CD4-positive, CD25-positive, alpha-beta regulatory T cell (primary cell): ENCODE data around the gene ELMO1. TPM values are rescaled to one million over a fixed set of nuclear protein-coding genes. Genes with fewer than 3 reads are reported as not detected.
"Not testable (repeated sequence)": the region's sequence is repeated elsewhere in the genome, so short reads cannot be mapped to it uniquely, and the experiment has no call there.

Experiments
- ATAC-seq, 2 donors: fragments of 150-1000 bp; cut with Tn5 transposase; one replicate each; pipeline ENCODE4 v1.10.0; 2021; ENCODE audit warnings: low read depth in 2 of 2, moderate number of reproducible peaks in 2 of 2, moderate library complexity in 1 of 2
- DNase-seq, 3 donors: peaks; one replicate each; pipeline versions ENCODE4 v3.0.0 to v3.0.0-alpha.2; 2012 to 2022; ENCODE audit warnings: mixed read lengths in 1 of 3
- H3K27ac ChIP-seq: one replicate; pipeline ENCODE4 v1.7.0; 2013; ENCODE audit warnings: mild to moderate bottlenecking, low read length; ENCODE audit not compliant: insufficient read depth, poor library complexity, severe bottlenecking
- H3K27me3 ChIP-seq: one replicate; pipeline ENCODE4 v1.7.0; 2013; ENCODE audit warnings: low read length; ENCODE audit not compliant: control insufficient read depth, insufficient read depth
- H3K36me3 ChIP-seq: one replicate; pipeline ENCODE4 v1.7.0; 2013; ENCODE audit warnings: mild to moderate bottlenecking, low read length, moderate library complexity; ENCODE audit not compliant: control insufficient read depth, insufficient read depth
- H3K4me1 ChIP-seq: 2 replicates; pipeline ENCODE4 v1.7.0; 2013; ENCODE audit warnings: mild to moderate bottlenecking, low read length; ENCODE audit not compliant: insufficient read depth, control insufficient read depth, poor library complexity, severe bottlenecking
- H3K4me3 ChIP-seq: one replicate; pipeline ENCODE4 v1.7.0; 2013; ENCODE audit warnings: low read depth, mild to moderate bottlenecking, low read length, moderate library complexity
- H3K9me3 ChIP-seq, 2 experiments: 1 replicate in 1 of 2; 2 replicates in 1 of 2; pipeline ENCODE4 v1.7.0; 2013; ENCODE audit warnings: low read length in 2 of 2, mild to moderate bottlenecking in 1 of 2, moderate library complexity in 1 of 2; ENCODE audit not compliant: control insufficient read depth in 2 of 2
- H3K27ac Mint-ChIP-seq, 3 donors: one replicate each; pipeline ENCODE4 v1.8.0; 2020 to 2022; ENCODE audit warnings: mild to moderate bottlenecking in 3 of 3, mixed read lengths in 3 of 3, moderate library complexity in 2 of 3
- H3K27me3 Mint-ChIP-seq: one replicate; pipeline ENCODE4 v1.8.0; 2022; ENCODE audit warnings: mild to moderate bottlenecking, mixed read lengths
- H3K36me3 Mint-ChIP-seq: one replicate; pipeline ENCODE4 v1.8.0; 2020; ENCODE audit warnings: mixed read lengths
- H3K4me1 Mint-ChIP-seq, 4 donors: one replicate each; pipeline ENCODE4 v1.8.0; 2020 to 2022; ENCODE audit warnings: mixed read lengths in 4 of 4, mild to moderate bottlenecking in 1 of 4
- H3K4me3 Mint-ChIP-seq, 4 donors: one replicate each; pipeline ENCODE4 v1.8.0; 2020 to 2022; ENCODE audit warnings: mild to moderate bottlenecking in 4 of 4, mixed read lengths in 4 of 4, moderate library complexity in 3 of 4
- H3K9me3 Mint-ChIP-seq, 7 donors: one replicate each; pipeline ENCODE4 v1.8.0; 2020 to 2022; ENCODE audit warnings: mixed read lengths in 7 of 7, mild to moderate bottlenecking in 3 of 7, moderate library complexity in 2 of 7
- polyA plus RNA-seq, 4 donors: library from polyadenylated mRNA; unstranded; fragments of 300-500 nt; fragmentation: Illumina TruSeq; gene quantifications; one replicate each; pipeline ENCODE4 v1.2.3, GENCODE V29; 2021
- total RNA-seq: library from RNA; stranded (reverse); gene quantifications from one replicate; pipeline ENCODE4 v1.2.3, GENCODE V29; 2022

Gene ELMO1
- total and polyA plus RNA-seq, 5 donors from 2014 or later: 39.5 to 162 (median 53.5) TPM

DNA sequence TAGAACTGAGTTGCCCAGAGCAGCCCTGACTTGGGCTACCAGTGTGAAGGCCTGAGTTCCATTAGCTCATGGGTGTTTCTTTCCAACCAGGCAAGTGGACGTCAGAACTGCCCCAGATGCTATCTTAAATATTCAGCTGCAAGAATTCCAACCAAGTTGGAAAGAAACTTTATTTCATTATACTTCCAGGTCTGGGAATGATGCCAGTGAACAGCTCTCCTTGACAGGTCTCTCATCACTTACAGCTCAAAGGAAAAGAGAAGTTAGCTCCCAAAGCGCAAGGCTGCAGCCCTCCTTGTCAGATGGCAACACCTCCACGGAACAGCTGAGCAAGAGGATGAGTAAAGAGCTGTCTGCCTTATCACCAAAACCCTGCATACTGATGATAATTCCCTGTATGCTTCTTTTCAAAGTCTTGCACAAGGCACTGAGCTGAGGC is 468.8 kb downstream of the ELMO1 start:
- peaks cover 28% of the 10 kb centered on the region for H3K36me3 Mint-ChIP-seq
- no peak for DNase-seq

DNA sequence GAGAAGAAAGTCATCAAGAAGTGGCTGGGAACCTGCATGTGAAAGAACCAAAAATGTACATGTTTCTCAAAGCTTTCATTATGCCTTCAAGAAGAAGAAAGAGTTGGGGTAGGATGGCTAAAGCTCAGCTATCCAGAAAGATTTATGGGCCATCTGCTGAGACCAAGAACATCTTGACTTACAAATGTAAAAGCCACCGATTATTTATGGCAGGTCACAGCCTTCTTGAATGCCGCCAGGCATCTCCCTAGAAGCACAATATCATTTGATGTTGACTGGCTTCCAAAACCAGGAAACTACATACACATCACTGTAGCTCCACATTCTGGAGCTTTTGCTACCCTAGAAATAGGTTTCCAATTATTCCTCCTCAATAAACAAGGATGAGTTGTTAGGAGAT is 470.2 kb downstream of the ELMO1 start:
- no peaks in the 10 kb centered on the region for H3K4me1 ChIP-seq
- no peak overlapping the region for H3K4me3 ChIP-seq
- no peaks in the 10 kb centered on the region for H3K9me3 ChIP-seq
- H3K27ac Mint-ChIP-seq: peak overlapping the region in 1 of 3 donors; percentile 31
- ATAC-seq (no peak), DNase-seq (no peak)
- H3K9me3 Mint-ChIP-seq: no peaks in the 10 kb centered on the region
- H3K4me1 Mint-ChIP-seq: peaks cover 5 to 24% (median 12%) of the 10 kb centered on the region in 4 donors
- no peak overlapping the region for H3K27ac ChIP-seq
- H3K4me3 Mint-ChIP-seq: no peak overlapping the region
- H3K36me3 Mint-ChIP-seq: peaks cover 28% of the 10 kb centered on the region
- no peaks in the 10 kb centered on the region for H3K27me3 Mint-ChIP-seq
- H3K27me3 ChIP-seq: no peaks in the 10 kb centered on the region
- H3K36me3 ChIP-seq: no peaks in the 10 kb centered on the region

More for the DNA sequence above, 468.8 kb downstream of the ELMO1 start:
- Histone ChIP-seq H3K27ac (no peak overlapping the region), H3K36me3 (no peaks in the 10 kb centered on the region), H3K27me3 (no peaks in the 10 kb centered on the region), H3K9me3 (no peaks in the 10 kb centered on the region), H3K4me1 (no peaks in the 10 kb centered on the region), H3K4me3 (no peak overlapping the region)
- no peak for ATAC-seq
- no peaks in the 10 kb centered on the region for H3K27me3 Mint-ChIP-seq
- H3K4me3 Mint-ChIP-seq: no peak overlapping the region
- peaks cover 11 to 33% (median 19%) of the 10 kb centered on the region in 4 donors for H3K4me1 Mint-ChIP-seq
- no peaks in the 10 kb centered on the region for H3K9me3 Mint-ChIP-seq
- H3K27ac Mint-ChIP-seq: no peak overlapping the region

DNA sequence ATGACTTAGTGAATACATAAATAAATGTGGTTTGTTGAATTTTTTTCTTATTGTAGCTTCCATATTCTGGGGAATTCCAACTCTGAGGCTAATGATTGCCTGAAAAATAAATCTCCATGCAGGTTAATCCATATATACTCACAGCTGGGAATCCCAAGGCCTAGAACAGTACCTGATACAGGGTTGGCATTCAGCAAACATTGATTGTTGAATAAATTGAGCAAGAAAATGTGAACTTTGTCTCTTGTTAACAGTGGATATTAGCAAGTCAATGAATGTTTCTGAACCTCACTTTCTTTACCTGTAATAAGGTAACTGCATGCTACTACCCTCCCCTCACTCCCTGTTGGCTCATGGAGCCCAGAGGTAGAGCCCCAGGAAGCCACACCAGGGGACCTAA is 470.8 kb downstream of the ELMO1 start:
- H3K4me3 Mint-ChIP-seq: no peak overlapping the region
- no peak overlapping the region for H3K27ac Mint-ChIP-seq
- H3K9me3 ChIP-seq: no peaks in the 10 kb centered on the region
- H3K4me1 Mint-ChIP-seq: peaks cover 5 to 24% (median 12%) of the 10 kb centered on the region in 4 donors
- ATAC-seq: no peak
- H3K27ac ChIP-seq: no peak overlapping the region
- H3K4me3 ChIP-seq: no peak overlapping the region
- no peaks in the 10 kb centered on the region for H3K27me3 Mint-ChIP-seq
- no peaks in the 10 kb centered on the region for H3K36me3 ChIP-seq
- H3K4me1 ChIP-seq: no peaks in the 10 kb centered on the region
- no peaks in the 10 kb centered on the region for H3K27me3 ChIP-seq
- peaks cover 28% of the 10 kb centered on the region for H3K36me3 Mint-ChIP-seq
- no peaks in the 10 kb centered on the region for H3K9me3 Mint-ChIP-seq
- DNase-seq: no peak

DNA sequence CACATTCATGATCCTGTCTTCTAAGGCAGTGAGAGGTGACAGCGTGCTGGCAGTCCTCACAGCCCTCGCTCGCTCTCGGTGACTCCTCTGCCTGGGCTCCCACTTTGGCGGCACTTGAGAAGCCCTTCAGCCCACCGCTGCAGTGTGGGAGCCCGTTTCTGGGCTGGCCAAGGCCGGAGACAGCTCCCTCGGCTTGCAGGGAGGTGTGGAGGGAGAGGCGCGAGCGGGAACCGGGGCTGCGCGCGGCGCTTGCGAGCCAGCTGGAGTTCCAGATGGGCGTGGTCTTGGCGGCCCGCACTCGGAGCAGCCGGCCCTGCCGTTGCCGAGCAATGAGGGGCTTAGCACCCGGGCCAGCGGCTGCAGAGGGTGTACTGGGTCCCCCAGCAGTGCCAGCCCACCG is 475.1 kb downstream of the ELMO1 start:
- not testable (repeated sequence) for H3K4me3 Mint-ChIP-seq, H3K4me3 ChIP-seq, H3K9me3 Mint-ChIP-seq, H3K27me3 ChIP-seq, H3K27ac Mint-ChIP-seq, DNase-seq, H3K9me3 ChIP-seq, ATAC-seq, H3K27me3 Mint-ChIP-seq, H3K4me1 ChIP-seq, H3K36me3 ChIP-seq, H3K27ac ChIP-seq
- Mint-ChIP-seq H3K36me3 (peaks cover 26% of the 10 kb centered on the region), H3K4me1 (peaks cover 15 to 49% (median 33%) of the 10 kb centered on the region in 4 donors)

DNA sequence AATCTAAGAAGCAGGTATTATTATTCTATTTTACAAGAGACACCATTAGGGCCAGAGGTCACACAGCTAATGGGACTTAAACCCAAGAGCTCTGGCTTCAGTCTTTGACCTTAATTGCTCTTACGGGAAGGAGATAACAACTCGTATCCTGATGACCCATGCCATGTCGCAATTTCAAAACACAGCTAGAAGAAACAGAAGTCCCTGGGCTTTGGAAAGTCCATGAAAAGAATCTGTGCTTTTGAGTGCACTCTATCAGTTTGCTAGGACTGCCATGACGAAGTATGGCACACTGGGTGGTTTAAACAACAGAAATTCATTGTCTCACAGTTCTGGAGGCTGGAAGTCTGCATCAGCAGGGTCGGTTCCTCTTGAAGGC is 476.5 kb downstream of the ELMO1 start:
- Mint-ChIP-seq H3K9me3 (no peaks in the 10 kb centered on the region), H3K4me1 (peaks cover 10 to 39% (median 31%) of the 10 kb centered on the region in 4 donors), H3K36me3 (peaks cover 22% of the 10 kb centered on the region), H3K4me3 (no peak overlapping the region), H3K27me3 (no peaks in the 10 kb centered on the region), H3K27ac (peak overlapping the region in 1 of 3 donors; percentile 32)
- DNase-seq (no peak), ATAC-seq (no peak)
- no peak overlapping the region for H3K4me3 ChIP-seq
- H3K4me1 ChIP-seq: peaks cover 5% of the 10 kb centered on the region
- H3K27me3 ChIP-seq: no peaks in the 10 kb centered on the region
- H3K9me3 ChIP-seq: no peaks in the 10 kb centered on the region
- H3K27ac ChIP-seq: no peak overlapping the region
- no peaks in the 10 kb centered on the region for H3K36me3 ChIP-seq

DNA sequence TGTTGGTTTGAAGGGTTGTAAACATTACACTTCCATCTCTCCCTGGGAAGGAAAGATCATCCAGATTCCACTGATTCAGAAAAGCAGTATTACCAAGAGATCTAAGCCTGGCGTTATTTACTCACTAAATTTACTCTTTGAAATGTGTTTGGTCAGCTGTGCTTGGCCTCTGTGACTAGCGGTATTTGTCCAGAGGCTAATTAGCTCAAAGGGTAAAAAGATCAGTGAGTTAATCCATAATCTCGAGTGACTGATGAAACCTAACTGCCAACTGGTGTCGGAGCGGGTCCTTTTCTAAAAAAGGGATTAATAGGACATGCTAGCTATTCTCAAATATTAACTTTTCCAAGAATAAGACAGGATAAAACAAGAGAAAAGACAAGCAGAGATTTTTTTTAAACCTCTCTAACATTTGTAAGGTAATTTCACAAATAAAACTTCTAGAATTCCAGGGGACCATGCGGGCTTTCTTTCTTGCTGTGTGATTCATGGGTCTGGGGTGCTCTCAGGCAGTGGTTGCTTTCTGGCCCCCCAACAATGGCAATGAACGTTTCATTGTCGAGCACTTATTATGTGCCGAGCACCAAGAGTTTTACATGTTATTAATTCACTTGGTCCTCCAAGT is 477.0 kb downstream of the ELMO1 start:
- no peak overlapping the region for H3K4me3 ChIP-seq
- H3K9me3 ChIP-seq: no peaks in the 10 kb centered on the region
- ATAC-seq (no peak), DNase-seq (no peak)
- H3K9me3 Mint-ChIP-seq: no peaks in the 10 kb centered on the region
- H3K27me3 ChIP-seq: no peaks in the 10 kb centered on the region
- peaks cover 5% of the 10 kb centered on the region for H3K4me1 ChIP-seq
- H3K27ac Mint-ChIP-seq: peak overlapping the region in 2 of 3 donors; percentile 20 to 32
- no peak overlapping the region for H3K27ac ChIP-seq
- H3K36me3 Mint-ChIP-seq: peaks cover 22% of the 10 kb centered on the region
- no peaks in the 10 kb centered on the region for H3K36me3 ChIP-seq
- peaks cover 10 to 39% (median 31%) of the 10 kb centered on the region in 4 donors for H3K4me1 Mint-ChIP-seq
- no peaks in the 10 kb centered on the region for H3K27me3 Mint-ChIP-seq
- H3K4me3 Mint-ChIP-seq: no peak overlapping the region

DNA sequence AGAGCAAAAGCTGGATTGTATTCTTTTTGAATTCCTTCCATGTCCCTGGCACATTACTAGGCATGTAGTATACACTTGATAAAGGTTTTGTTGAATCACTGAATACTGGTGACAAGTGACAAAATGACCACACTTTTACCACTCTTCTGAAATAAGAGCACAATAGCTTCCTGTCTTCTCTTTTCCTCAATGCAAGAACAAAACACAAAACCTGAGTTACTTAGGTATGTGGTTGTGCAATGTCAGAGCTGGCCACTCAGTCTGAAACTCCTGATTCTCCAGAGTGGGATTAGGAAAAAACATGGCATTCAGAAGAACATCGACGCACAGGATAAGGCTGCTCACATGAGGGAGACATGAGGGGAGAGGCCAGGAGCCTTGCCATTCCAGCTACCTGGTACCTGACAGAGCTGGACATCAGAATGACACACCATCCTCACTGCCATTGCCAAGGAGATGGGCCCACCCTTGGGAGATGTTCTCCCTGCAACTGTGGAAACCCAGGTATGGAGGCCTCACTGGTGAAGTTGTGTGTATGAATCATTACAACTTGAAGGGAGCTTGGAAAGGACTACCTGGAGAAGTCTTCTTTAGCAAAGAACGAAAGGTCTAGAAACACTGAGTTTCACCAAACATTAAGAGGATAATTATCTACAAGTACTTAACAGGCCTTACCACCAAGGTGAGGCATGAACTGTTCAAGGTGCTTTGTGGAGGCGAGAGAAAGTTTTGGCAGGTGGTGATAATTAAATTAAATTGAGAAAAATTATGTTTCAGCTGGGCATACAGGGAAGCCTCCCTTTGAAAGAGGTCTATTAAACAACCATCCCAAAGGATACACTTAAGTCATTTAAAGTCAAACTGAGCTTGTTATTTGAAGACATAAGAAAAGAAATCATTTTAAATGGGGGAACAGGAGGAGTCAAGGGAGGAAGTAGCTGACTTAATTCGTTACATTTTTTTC is 477.8 kb downstream of the ELMO1 start:
- peak overlapping the region in 1 of 3 donors; percentile 8 for H3K27ac Mint-ChIP-seq
- Histone ChIP-seq H3K36me3 (no peaks in the 10 kb centered on the region), H3K27me3 (no peaks in the 10 kb centered on the region), H3K27ac (no peak overlapping the region), H3K4me3 (no peak overlapping the region), H3K4me1 (peaks cover 5% of the 10 kb centered on the region), H3K9me3 (no peaks in the 10 kb centered on the region)
- H3K36me3 Mint-ChIP-seq: peaks cover 17% of the 10 kb centered on the region
- H3K4me3 Mint-ChIP-seq: no peak overlapping the region
- no peaks in the 10 kb centered on the region for H3K27me3 Mint-ChIP-seq
- H3K4me1 Mint-ChIP-seq: peaks cover 10 to 37% (median 29%) of the 10 kb centered on the region in 4 donors
- DNase-seq (no peak), ATAC-seq (no peak)
- H3K9me3 Mint-ChIP-seq: no peaks in the 10 kb centered on the region
